HepG2 (cell line): ENCODE results near the gene VPS52. TPM values are rescaled to one million over a fixed set of nuclear protein-coding genes. Genes with fewer than 3 reads are reported as not detected.

Source experiments
- ATF7-NPFF ChIP-seq: sonication (generic); formaldehyde crosslinking; IDR thresholded peaks from 2 replicates; pipeline ENCODE4 v1.8.1; 2023; ENCODE audit warnings: mild to moderate bottlenecking, low read depth, missing genetic modification reagents, moderate library complexity
- MEIS2 ChIP-seq: sonication (generic); formaldehyde crosslinking; IDR thresholded peaks from 2 replicates; pipeline ENCODE4 v1.9.0; 2021; ENCODE audit warnings: mild to moderate bottlenecking, missing genetic modification reagents
- NCOA5 ChIP-seq: sonication (generic); formaldehyde crosslinking; IDR thresholded peaks from 2 replicates; pipeline ENCODE4 v1.4.0; 2020; ENCODE audit warnings: missing genetic modification reagents
- PITX1 ChIP-seq: sonication (generic); formaldehyde crosslinking; IDR thresholded peaks from 2 replicates; pipeline ENCODE4 v1.5.1; 2020; ENCODE audit warnings: mild to moderate bottlenecking, missing genetic modification reagents
- SIN3A ChIP-seq: IDR thresholded peaks from 2 replicates; pipeline ENCODE4 v1.6.1; 2011; ENCODE audit warnings: low read depth, mild to moderate bottlenecking, control low read depth, low read length, borderline replicate concordance
- ZNF230 ChIP-seq: sonication (generic); formaldehyde crosslinking; IDR thresholded peaks from 2 replicates; pipeline ENCODE4 v1.4.0; 2020; ENCODE audit warnings: mild to moderate bottlenecking, missing genetic modification reagents
- ZNF619 ChIP-seq: sonication (generic); formaldehyde crosslinking; IDR thresholded peaks from 2 replicates; pipeline ENCODE4 v1.4.0; 2020; ENCODE audit warnings: mild to moderate bottlenecking, missing genetic modification reagents
- ZNF747 ChIP-seq: sonication (generic); formaldehyde crosslinking; IDR thresholded peaks from 2 replicates; pipeline ENCODE4 v1.8.1; 2023; ENCODE audit warnings: missing genetic modification reagents, mild to moderate bottlenecking, borderline replicate concordance
- ZNF768 ChIP-seq: sonication (generic); formaldehyde crosslinking; IDR thresholded peaks from 2 replicates; pipeline ENCODE4 v1.4.0; 2020; ENCODE audit warnings: missing genetic modification reagents
- ZNF780A ChIP-seq: sonication (generic); formaldehyde crosslinking; IDR thresholded peaks from 2 replicates; pipeline ENCODE4 v1.8.0; 2022; ENCODE audit warnings: mild to moderate bottlenecking, missing genetic modification reagents, moderate library complexity
- ZNF841 ChIP-seq: sonication (generic); formaldehyde crosslinking; IDR thresholded peaks from 2 replicates; pipeline ENCODE4 v1.8.1; 2023; ENCODE audit warnings: missing genetic modification reagents, borderline replicate concordance
- polyA plus RNA-seq, 8 experiments: library from polyadenylated mRNA; depleted of rRNA in 3 of 8; stranded (reverse) in 7 of 8; unstranded in 1 of 8; fragments of >200 nt; fragmentation: Illumina TruSeq in 4 of 8; extraction: Trizol in 4 of 8; gene quantifications; 2 replicates each; pipeline versions ENCODE4 v1.2.1 to v1.2.3, GENCODE V29; 2011 to 2016; ENCODE audit warnings: low read depth in 4 of 8, missing spikeins in 1 of 8, mixed read lengths in 1 of 8; ENCODE audit not compliant: insufficient read depth in 1 of 8
- total RNA-seq, 5 experiments: library from RNA; depleted of rRNA; stranded (reverse); fragments of >200 nt; fragmentation: Illumina TruSeq; extraction: Trizol; gene quantifications; 2 replicates each; pipeline ENCODE4 v1.2.3, GENCODE V29; 2016; ENCODE audit warnings: low read depth in 1 of 5
- TF ChIP-seq, protein P1 (sequence below): sonication (generic); formaldehyde crosslinking; IDR thresholded peaks from one replicate; pipeline ENCODE4 v1.5.1; 2020; ENCODE audit warnings: mild to moderate bottlenecking, missing genetic modification reagents; ENCODE audit errors: not compliant biosample characterization
- TF ChIP-seq, protein P2 (sequence below): IDR thresholded peaks from 2 replicates; pipeline ENCODE4 v1.6.1; 2016
- TF ChIP-seq, protein P3 (sequence below): sonication (generic); formaldehyde crosslinking; IDR thresholded peaks from 2 replicates; pipeline ENCODE4 v1.4.0; 2020; ENCODE audit warnings: missing genetic modification reagents, borderline replicate concordance
- TF ChIP-seq, protein P4 (sequence below): sonication (generic); formaldehyde crosslinking; IDR thresholded peaks from 2 replicates; pipeline ENCODE4 v1.8.0; 2022; ENCODE audit warnings: mild to moderate bottlenecking, missing genetic modification reagents, moderate library complexity
- TF ChIP-seq, protein P5 (sequence below): sonication (generic); formaldehyde crosslinking; IDR thresholded peaks from 2 replicates; pipeline ENCODE4 v1.4.0; 2020; ENCODE audit warnings: mild to moderate bottlenecking, missing genetic modification reagents

Gene VPS52
- total and polyA plus RNA-seq, 2 of the 13 experiments (the other 11 are each of a cell fraction or from before 2014, with no cell fraction given) = 48.9 to 85.5 TPM

DNA sequence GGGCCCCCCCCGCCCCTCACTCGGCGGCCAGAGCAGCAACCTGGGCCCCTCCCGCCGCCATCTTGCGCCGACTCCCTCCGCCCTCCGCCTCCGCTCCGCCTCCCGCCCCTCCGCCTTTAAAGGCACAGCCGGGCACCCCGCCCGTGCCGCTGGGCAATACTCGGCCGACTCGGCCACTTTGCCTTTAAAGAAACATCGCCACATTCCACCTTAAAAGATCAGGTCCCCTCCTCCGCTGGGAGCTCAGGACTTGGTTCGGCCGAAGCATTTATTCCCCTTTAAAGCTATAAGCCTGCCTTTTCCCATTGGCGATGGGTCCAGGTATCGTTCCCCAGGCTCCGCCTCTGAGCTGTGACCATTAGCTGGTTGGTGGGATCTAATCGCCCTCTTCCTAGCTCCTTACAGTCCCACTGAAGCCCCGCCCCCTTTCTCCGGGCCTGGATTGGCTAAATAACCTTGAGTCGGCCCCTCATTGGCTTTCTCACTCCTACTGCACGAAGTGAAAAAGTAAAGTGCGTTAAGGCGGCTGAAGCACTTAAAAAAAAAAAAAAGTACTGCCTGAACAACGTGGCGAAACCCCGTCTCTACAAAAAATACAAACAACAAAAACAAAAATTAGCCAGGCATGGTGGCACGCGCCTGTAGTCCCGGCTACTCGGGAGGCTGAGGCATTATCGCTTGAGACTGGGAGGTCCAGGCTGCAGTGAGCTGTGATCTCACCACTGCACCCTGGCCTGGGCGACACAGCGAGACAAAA, 46.2 kb upstream of the VPS52 start, which contains the start of gene ZBTB22 (continued):
- TF ChIP-seq, protein P1, sequence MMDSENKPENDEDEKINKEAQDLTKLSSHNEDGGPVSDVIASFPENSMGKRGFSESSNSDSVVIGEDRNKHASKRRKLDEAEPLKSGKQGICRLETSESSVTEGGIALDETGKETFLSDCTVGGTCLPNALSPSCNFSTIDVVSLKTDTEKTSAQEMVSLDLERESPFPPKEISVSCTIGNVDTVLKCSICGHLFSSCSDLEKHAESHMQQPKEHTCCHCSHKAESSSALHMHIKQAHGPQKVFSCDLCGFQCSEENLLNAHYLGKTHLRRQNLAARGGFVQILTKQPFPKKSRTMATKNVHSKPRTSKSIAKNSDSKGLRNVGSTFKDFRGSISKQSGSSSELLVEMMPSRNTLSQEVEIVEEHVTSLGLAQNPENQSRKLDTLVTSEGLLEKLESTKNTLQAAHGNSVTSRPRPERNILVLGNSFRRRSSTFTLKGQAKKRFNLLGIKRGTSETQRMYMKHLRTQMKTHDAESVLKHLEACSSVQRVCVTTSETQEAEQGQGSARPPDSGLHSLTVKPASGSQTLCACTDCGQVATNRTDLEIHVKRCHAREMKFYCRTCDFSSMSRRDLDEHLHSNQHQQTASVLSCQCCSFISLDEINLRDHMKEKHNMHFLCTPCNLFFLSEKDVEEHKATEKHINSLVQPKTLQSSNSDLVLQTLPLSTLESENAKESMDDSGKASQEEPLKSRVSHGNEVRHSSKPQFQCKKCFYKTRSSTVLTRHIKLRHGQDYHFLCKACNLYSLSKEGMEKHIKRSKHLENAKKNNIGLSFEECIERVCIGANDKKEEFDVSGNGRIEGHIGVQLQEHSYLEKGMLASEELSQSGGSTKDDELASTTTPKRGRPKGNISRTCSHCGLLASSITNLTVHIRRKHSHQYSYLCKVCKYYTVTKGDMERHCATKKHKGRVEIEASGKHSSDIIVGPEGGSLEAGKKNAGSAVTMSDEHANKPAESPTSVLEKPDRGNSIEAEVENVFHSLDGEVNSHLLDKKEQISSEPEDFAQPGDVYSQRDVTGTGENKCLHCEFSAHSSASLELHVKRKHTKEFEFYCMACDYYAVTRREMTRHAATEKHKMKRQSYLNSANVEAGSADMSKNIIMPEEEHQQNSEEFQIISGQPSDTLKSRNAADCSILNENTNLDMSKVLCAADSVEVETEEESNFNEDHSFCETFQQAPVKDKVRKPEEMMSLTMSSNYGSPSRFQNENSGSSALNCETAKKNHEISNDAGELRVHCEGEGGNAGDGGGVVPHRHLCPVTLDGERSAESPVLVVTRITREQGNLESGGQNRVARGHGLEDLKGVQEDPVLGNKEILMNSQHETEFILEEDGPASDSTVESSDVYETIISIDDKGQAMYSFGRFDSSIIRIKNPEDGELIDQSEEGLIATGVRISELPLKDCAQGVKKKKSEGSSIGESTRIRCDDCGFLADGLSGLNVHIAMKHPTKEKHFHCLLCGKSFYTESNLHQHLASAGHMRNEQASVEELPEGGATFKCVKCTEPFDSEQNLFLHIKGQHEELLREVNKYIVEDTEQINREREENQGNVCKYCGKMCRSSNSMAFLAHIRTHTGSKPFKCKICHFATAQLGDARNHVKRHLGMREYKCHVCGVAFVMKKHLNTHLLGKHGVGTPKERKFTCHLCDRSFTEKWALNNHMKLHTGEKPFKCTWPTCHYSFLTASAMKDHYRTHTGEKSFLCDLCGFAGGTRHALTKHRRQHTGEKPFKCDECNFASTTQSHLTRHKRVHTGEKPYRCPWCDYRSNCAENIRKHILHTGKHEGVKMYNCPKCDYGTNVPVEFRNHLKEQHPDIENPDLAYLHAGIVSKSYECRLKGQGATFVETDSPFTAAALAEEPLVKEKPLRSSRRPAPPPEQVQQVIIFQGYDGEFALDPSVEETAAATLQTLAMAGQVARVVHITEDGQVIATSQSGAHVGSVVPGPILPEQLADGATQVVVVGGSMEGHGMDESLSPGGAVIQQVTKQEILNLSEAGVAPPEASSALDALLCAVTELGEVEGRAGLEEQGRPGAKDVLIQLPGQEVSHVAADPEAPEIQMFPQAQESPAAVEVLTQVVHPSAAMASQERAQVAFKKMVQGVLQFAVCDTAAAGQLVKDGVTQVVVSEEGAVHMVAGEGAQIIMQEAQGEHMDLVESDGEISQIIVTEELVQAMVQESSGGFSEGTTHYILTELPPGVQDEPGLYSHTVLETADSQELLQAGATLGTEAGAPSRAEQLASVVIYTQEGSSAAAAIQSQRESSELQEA (CRISPR knock-in tag) = peak; percentile 70
- TF ChIP-seq ZNF768 (CRISPR knock-in tag) (no peak), ZNF619 (CRISPR knock-in tag) (no peak), ZNF780A (CRISPR knock-in tag) (no peak), NCOA5 (CRISPR knock-in tag) (no peak), ZNF841 (CRISPR knock-in tag) (no peak), MEIS2 (0 out of 2 replicates have a peak, but pooled peaks have one; percentile 3), ATF7-NPFF (CRISPR knock-in tag) (peak; percentile 43; the same call in 1 of the 2 replicates), SIN3A (no peak; the same call in 1 of the 2 replicates), PITX1 (CRISPR knock-in tag) (peak; percentile 46; the same call in 1 of the 2 replicates), ZNF230 (CRISPR knock-in tag) (peak; percentile 9; the same call in 1 of the 2 replicates), ZNF747 (CRISPR knock-in tag) (no peak)
- TF ChIP-seq, protein P2, sequence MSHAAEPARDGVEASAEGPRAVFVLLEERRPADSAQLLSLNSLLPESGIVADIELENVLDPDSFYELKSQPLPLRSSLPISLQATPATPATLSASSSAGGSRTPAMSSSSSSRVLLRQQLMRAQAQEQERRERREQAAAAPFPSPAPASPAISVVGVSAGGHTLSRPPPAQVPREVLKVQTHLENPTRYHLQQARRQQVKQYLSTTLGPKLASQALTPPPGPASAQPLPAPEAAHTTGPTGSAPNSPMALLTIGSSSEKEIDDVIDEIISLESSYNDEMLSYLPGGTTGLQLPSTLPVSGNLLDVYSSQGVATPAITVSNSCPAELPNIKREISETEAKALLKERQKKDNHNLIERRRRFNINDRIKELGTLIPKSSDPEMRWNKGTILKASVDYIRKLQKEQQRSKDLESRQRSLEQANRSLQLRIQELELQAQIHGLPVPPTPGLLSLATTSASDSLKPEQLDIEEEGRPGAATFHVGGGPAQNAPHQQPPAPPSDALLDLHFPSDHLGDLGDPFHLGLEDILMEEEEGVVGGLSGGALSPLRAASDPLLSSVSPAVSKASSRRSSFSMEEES (CRISPR knock-in tag) = 0 out of 2 replicates have a peak, but pooled peaks have one; percentile 32
- TF ChIP-seq, protein P3, sequence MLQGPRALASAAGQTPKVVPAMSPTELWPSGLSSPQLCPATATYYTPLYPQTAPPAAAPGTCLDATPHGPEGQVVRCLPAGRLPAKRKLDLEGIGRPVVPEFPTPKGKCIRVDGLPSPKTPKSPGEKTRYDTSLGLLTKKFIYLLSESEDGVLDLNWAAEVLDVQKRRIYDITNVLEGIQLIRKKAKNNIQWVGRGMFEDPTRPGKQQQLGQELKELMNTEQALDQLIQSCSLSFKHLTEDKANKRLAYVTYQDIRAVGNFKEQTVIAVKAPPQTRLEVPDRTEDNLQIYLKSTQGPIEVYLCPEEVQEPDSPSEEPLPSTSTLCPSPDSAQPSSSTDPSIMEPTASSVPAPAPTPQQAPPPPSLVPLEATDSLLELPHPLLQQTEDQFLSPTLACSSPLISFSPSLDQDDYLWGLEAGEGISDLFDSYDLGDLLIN (CRISPR knock-in tag) = no peak
- TF ChIP-seq, protein P4, sequence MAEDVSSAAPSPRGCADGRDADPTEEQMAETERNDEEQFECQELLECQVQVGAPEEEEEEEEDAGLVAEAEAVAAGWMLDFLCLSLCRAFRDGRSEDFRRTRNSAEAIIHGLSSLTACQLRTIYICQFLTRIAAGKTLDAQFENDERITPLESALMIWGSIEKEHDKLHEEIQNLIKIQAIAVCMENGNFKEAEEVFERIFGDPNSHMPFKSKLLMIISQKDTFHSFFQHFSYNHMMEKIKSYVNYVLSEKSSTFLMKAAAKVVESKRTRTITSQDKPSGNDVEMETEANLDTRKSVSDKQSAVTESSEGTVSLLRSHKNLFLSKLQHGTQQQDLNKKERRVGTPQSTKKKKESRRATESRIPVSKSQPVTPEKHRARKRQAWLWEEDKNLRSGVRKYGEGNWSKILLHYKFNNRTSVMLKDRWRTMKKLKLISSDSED (CRISPR knock-in tag) = no peak
- TF ChIP-seq, protein P5, sequence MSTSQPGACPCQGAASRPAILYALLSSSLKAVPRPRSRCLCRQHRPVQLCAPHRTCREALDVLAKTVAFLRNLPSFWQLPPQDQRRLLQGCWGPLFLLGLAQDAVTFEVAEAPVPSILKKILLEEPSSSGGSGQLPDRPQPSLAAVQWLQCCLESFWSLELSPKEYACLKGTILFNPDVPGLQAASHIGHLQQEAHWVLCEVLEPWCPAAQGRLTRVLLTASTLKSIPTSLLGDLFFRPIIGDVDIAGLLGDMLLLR (CRISPR knock-in tag) = no peak
